Right lung (tissue), 10 donors: ENCODE measurements around the gene ZNF345. TPM values are rescaled to one million over a fixed set of nuclear protein-coding genes. Genes with fewer than 3 reads are reported as not detected.
A peak's percentile ranks its signal among the peaks of the same experiment; 100 is the strongest.

Experiments
- DNase-seq, 2 donors: peaks; one replicate each; pipeline ENCODE4 v3.0.0-alpha.2; 2013
- long read RNA-seq, 8 donors: transcript quantifications; one replicate each; lab custom pipeline, GENCODE V29; 2026
- polyA plus RNA-seq, 5 donors: library from polyadenylated mRNA; unstranded; fragments of 120-200 nt; gene quantifications; one replicate each; pipeline versions ENCODE4 v1.2.1 to v1.2.3, GENCODE V29; 2013; ENCODE audit warnings: inconsistent platforms in 1 of 5, low replicate concordance in 1 of 5; ENCODE audit not compliant: insufficient read length in 5 of 5, insufficient read depth in 1 of 5

The ZNF345 gene
- polyA plus RNA-seq, result 10 to 100 TPM; 12.6 to 25.2 (median 23.5) TPM
- long read RNA-seq, donor 1, transcript ZNF345-202 (3 exons, 1,971 nt), result major isoform, 6 of 7 reads
- long read RNA-seq, donor 1, partial matches to known transcripts, result 0 of 7 reads
- long read RNA-seq, donor 1, other reads (novel, unspliced or antisense), result 0 of 7 reads
- long read RNA-seq, donor 2, partial matches to known transcripts, result 0 of 2 reads
- long read RNA-seq, donor 2, other reads (novel, unspliced or antisense), result 0 of 2 reads
- long read RNA-seq, donor 3, partial matches to known transcripts, result 19 of 22 reads
- long read RNA-seq, donor 3, other reads (novel, unspliced or antisense), result 0 of 22 reads
- long read RNA-seq, donor 4, partial matches to known transcripts, result 0 of 1 reads
- long read RNA-seq, donor 4, other reads (novel, unspliced or antisense), result 0 of 1 reads
- long read RNA-seq, donor 5, transcript ZNF345-202 (3 exons, 1,971 nt), result major isoform, 6 of 10 reads
- long read RNA-seq, donor 5, partial matches to known transcripts, result 0 of 10 reads
- long read RNA-seq, donor 5, other reads (novel, unspliced or antisense), result 0 of 10 reads
- long read RNA-seq, donor 6, partial matches to known transcripts, result 0 of 5 reads
- long read RNA-seq, donor 6, other reads (novel, unspliced or antisense), result 0 of 5 reads
- long read RNA-seq, donor 7, partial matches to known transcripts, result 0 of 7 reads
- long read RNA-seq, donor 7, other reads (novel, unspliced or antisense), result 0 of 7 reads
- long read RNA-seq, donor 8, partial matches to known transcripts, result 0 of 1 reads
- long read RNA-seq, donor 8, other reads (novel, unspliced or antisense), result 0 of 1 reads

- DNase-seq, result peak; percentile 95 to 96
Measured at GRCh38 chr19:36850559-36851442, at the start of gene ZNF345. TSS of gene ZNF345 (plus strand) at chr19:36850876. CDS start at chr19:36876831, 25,955 bp downstream.

GRCh38 chr19:36805364-36805763, 45.3 kb upstream of the ZNF345 start:
- DNase-seq, result no peak

GRCh38 chr19:36807029-36807428, 43.6 kb upstream of the ZNF345 start:
- no peak for DNase-seq

- no peak for DNase-seq
Measured at GRCh38 chr19:36819130-36819630, 31.5 kb upstream of the ZNF345 start.

- no peak for DNase-seq
Measured at GRCh38 chr19:36821758-36822157, 28.9 kb upstream of the ZNF345 start.

GRCh38 chr19:36833430-36833829, 17.2 kb upstream of the ZNF345 start:
- DNase-seq, result no peak

GRCh38 chr19:36837176-36837905, 13.3 kb upstream of the ZNF345 start:
- no peak for DNase-seq

GRCh38 chr19:36837906-36838783, 12.5 kb upstream of the ZNF345 start, which contains the start of gene ZNF790:
TSS of gene ZNF790 (minus strand) at chr19:36838387. CDS start at chr19:36825619, 12,768 bp downstream.
- DNase-seq, result peak; percentile 93

- DNase-seq, result no peak
Measured at GRCh38 chr19:36838784-36839324, 11.8 kb upstream of the ZNF345 start.

GRCh38 chr19:36847968-36848367, 2.7 kb upstream of the ZNF345 start:
- no peak for DNase-seq

GRCh38 chr19:36849701-36850558, 746 bp upstream of the ZNF345 start:
- DNase-seq, result peak; percentile 89 to 90

GRCh38 chr19:36851898-36852297, 1.2 kb downstream of the ZNF345 start:
- DNase-seq, result no peak

GRCh38 chr19:36876993-36877938, 26.6 kb downstream of the ZNF345 start:
- no peak for DNase-seq

GRCh38 chr19:36891768-36892357, 41.2 kb downstream of the ZNF345 start:
- DNase-seq, result no peak

- no peak for DNase-seq
Measured at GRCh38 chr19:36894849-36895383, 44.2 kb downstream of the ZNF345 start.

- DNase-seq, result no peak
Measured at GRCh38 chr19:36898422-36898821, 47.7 kb downstream of the ZNF345 start.
